ENCODE measurements around the gene MYBPC1.
"Not testable (repeated sequence)": the region's sequence is repeated elsewhere in the genome, so short reads cannot be mapped to it uniquely, and the experiment has no call there.

The MYBPC1 gene

DNA sequence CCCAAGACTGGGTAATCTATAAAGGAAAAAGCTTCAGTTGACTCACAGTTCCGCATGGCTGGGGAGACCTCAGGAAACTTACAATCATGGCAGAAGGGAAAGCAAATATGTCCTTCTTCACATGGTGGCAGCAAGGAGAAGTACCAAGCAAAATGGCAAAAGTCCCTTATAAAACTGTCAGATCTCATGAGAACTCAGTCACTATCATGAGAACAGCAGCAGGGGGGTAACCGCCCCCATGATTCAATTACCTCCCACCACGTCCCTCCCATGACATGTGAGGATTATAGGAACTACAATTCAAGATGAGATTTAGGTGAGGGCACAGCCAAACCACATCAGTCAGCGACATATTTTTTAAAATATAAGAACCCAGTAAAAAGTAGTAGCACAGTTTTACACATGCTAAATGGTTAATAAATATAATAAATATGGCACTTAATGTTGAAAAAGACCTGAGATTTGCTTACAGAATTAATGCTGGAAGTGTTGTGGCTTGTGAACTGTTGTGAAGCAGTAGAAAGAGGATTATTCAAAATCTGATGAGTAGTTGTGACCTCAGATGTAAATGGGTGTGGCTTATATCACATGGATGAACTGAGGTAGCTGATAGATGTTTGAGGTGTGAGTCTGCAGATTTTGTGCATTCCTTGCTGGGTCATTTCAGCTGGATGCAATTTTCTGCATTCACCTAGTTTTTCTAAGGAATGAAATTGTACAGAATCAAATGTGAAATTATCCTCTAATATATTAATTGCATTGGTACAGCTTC lies 55.8 kb downstream of the MYBPC1 start:
- TF ChIP-seq, protein P1, sequence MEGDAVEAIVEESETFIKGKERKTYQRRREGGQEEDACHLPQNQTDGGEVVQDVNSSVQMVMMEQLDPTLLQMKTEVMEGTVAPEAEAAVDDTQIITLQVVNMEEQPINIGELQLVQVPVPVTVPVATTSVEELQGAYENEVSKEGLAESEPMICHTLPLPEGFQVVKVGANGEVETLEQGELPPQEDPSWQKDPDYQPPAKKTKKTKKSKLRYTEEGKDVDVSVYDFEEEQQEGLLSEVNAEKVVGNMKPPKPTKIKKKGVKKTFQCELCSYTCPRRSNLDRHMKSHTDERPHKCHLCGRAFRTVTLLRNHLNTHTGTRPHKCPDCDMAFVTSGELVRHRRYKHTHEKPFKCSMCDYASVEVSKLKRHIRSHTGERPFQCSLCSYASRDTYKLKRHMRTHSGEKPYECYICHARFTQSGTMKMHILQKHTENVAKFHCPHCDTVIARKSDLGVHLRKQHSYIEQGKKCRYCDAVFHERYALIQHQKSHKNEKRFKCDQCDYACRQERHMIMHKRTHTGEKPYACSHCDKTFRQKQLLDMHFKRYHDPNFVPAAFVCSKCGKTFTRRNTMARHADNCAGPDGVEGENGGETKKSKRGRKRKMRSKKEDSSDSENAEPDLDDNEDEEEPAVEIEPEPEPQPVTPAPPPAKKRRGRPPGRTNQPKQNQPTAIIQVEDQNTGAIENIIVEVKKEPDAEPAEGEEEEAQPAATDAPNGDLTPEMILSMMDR (IDR thresholded peaks at IDR 0.05; ENCODE audit: insufficient read depth, missing control alignments): no peak
- DNase-seq (ENCODE audit: insufficient read length, low spot score) (no peak), FAIRE-seq (no peak)

DNA sequence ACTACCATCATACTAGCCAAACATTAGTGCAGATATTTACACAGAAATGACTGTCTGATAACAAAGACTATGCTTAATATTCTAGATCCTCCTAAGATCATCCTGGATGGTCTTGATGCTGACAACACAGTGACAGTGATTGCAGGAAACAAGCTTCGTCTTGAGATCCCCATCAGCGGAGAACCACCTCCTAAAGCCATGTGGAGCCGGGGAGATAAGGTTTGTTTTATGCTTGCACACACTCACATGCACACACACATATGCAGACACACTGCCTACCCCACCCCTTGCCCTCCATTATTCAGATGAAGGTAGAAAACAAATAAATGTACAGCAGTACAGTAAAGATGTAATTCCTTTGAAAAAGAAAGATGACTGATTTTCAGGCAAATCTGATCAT lies 58.3 kb downstream of the MYBPC1 start:
- DNase-seq (ENCODE audit: insufficient read length, low spot score): no peak
- TF ChIP-seq, protein P1 (IDR thresholded peaks at IDR 0.05; ENCODE audit: insufficient read depth, missing control alignments): no peak
- FAIRE-seq: no peak

DNA sequence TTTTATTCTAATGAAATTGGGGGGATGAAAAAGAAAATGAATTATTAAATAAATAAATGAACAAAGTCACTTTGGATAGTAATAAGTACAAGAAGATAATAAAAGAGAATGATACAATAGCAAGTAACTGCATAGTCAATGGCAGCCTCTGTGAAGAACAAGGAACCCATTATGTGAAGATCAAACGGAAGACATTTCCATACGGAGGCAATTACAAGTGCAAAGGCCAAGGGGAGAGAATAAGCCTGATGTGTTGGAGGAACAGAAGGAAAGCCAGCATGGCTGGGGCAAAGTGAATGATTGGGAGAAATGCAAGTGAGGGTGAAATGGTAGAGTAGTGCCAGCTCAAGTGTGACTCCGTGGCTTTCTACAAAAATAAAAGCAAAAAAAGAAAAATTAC lies 58.7 kb downstream of the MYBPC1 start:
- TF ChIP-seq, protein P1 (IDR thresholded peaks at IDR 0.05; ENCODE audit: insufficient read depth, missing control alignments): no peak
- DNase-seq (ENCODE audit: insufficient read length, low spot score) (no peak), FAIRE-seq (no peak)

DNA sequence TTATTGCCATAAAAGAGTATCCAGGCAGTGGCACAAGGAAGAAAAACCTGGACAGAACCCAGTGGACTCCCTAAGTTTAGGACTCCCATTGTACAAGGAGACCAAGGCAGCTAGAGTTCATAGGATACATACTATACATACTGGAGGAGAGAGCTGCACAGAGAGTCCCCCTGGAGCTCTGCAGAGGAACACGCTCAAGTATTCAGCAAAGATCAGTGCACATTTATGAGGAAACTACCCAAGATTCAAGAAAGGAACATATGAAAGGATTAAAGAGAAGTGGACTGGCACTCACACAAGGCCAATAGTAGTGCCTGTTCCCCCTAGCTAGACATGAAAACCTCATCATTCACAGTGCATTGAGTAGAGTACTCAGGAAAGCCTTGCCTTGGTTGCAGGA lies 59.7 kb downstream of the MYBPC1 start:
- no peak for DNase-seq (ENCODE audit: insufficient read length, low spot score)
- TF ChIP-seq, protein P1 (IDR thresholded peaks at IDR 0.05; ENCODE audit: insufficient read depth, missing control alignments): no peak
- no peak for FAIRE-seq

DNA sequence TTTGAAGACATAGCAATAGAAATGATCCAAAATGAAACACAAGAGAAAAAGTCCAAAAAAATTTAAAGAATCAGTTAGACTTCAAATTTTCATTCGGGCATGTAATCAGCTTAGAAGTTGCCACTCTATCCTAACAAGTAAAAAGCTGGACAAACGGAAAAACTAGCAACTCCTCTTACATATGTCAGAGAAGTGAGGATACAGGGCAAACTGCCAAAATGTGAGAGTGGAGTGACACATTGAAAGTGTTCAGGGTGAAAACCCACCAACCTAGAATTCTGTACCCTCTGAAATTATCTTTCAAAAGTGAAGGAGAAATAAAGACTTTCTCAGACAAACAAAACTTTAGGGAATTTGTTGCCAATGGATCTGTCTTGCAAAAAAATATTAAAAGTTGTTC lies 60.6 kb downstream of the MYBPC1 start:
- TF ChIP-seq, protein P1 (IDR thresholded peaks at IDR 0.05; ENCODE audit: insufficient read depth, missing control alignments): no peak
- FAIRE-seq (no peak), DNase-seq (ENCODE audit: insufficient read length, low spot score) (no peak)

DNA sequence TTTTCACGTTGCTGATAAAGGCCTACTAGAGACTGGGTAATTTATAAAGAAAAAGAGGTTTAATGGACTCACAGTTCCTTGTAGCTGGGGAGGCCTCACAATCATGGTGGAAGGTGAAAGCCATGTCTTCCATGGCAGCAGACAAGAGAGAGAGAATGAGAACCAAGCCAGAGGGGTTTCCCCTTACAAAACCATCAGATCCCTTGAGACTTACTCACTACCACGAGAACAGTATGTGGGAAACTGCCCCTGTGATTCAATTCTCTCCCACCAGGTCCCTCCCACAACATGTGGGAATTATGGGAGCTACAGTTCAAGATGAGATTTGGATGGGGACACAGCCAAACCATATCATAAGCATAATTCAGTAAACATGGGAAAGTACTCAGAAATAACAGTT lies 65.9 kb downstream of the MYBPC1 start:
- not testable (repeated sequence) for FAIRE-seq; DNase-seq (ENCODE audit: insufficient read length, low spot score)

DNA sequence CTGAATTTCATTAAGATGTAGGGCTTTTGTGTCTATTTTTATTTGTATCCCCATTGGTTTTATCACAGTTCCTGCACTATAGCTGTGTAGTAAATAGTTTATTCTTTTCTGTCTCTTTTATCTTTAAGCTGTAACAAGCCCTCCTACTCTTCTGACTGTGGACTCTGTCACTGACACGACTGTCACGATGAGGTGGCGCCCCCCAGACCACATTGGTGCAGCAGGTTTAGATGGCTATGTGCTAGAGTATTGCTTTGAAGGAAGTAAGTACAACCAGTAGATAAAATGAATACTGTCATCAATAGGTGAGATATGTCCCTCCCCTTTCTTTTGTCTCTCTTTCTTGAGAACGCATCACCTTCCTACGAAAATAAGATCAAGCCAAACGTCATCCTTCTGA lies 68.5 kb downstream of the MYBPC1 start:
- FAIRE-seq (no peak), DNase-seq (ENCODE audit: insufficient read length, low spot score) (no peak)
- TF ChIP-seq, protein P1 (IDR thresholded peaks at IDR 0.05; ENCODE audit: insufficient read depth, missing control alignments): no peak

Measured in D721Med (cell line).